Kidney (tissue), 22 donors: ENCODE measurements around the gene ACO1. TPM values are rescaled to one million over a fixed set of nuclear protein-coding genes. Genes with fewer than 3 reads are reported as not detected.

Experiments
- DNase-seq, 5 donors: peaks; one replicate each; pipeline ENCODE4 v3.0.0-alpha.2; 2013 to 2020
- FAIRE-seq: peaks from 2 replicates; lab custom pipeline; 2012; peaks lifted over from hg19 to GRCh38; lab: Jason Lieb, UNC
- H3K27ac ChIP-seq, 2 donors: one replicate each; pipeline ENCODE4 v1.7.0; 2013; ENCODE audit warnings: low read depth in 2 of 2, low read length in 2 of 2, inconsistent platforms in 1 of 2
- H3K27me3 ChIP-seq: one replicate; pipeline ENCODE4 v1.7.1; 2013; ENCODE audit warnings: low read length, inconsistent platforms; ENCODE audit not compliant: control insufficient read depth, insufficient read depth
- H3K36me3 ChIP-seq, 3 donors: one replicate each; pipeline versions ENCODE4 v1.7.0 to v1.7.1; 2013; ENCODE audit warnings: low read length in 3 of 3, control low read depth in 1 of 3, inconsistent platforms in 1 of 3; ENCODE audit not compliant: insufficient read depth in 3 of 3, control insufficient read depth in 2 of 3
- H3K4me1 ChIP-seq, 3 donors: one replicate each; pipeline versions ENCODE4 v1.7.0 to v1.7.1; 2013; ENCODE audit warnings: low read length in 3 of 3, inconsistent platforms in 1 of 3, low read depth in 1 of 3; ENCODE audit not compliant: control insufficient read depth in 2 of 3, insufficient read depth in 2 of 3
- H3K4me3 ChIP-seq, 3 donors: one replicate each; pipeline versions ENCODE4 v1.7.0 to v1.8.1; 2013; ENCODE audit warnings: low read length in 3 of 3, control low read depth in 1 of 3, inconsistent platforms in 1 of 3
- H3K9ac ChIP-seq, 3 donors: one replicate each; pipeline versions ENCODE4 v1.7.0 to v1.7.1; 2013; ENCODE audit warnings: low read length in 3 of 3, control low read depth in 1 of 3, inconsistent platforms in 1 of 3
- H3K9me3 ChIP-seq, 3 donors: one replicate each; pipeline versions ENCODE4 v1.7.0 to v1.7.1; 2013; ENCODE audit warnings: low read length in 3 of 3, control low read depth in 1 of 3, inconsistent platforms in 1 of 3; ENCODE audit not compliant: control insufficient read depth in 2 of 3, insufficient read depth in 1 of 3
- CTCF ChIP-seq: IDR thresholded peaks from 3 replicates; pipeline ENCODE4 v1.5.1; 2012; ENCODE audit warnings: mild to moderate bottlenecking, moderate library complexity, borderline replicate concordance; ENCODE audit not compliant: insufficient read depth; ENCODE audit errors: extremely low read depth
- intact Hi-C: fragments of 100-400 bp; cut with DNase I; formaldehyde crosslinking; loops from one replicate; pipeline ENCODE4 v1.11.1; 2022
- long read RNA-seq, 10 donors: library from polyadenylated mRNA in 1 of 10; unstranded in 1 of 10; transcript quantifications; one replicate each; pipeline ENCODE4 v2.0.0 and lab custom pipeline, GENCODE V29; 2021 to 2026
- polyA plus RNA-seq: library from polyadenylated mRNA; stranded (reverse); fragments of 350-450 nt; fragmentation: Illumina TruSeq; extraction: RNeasy Lipid Tissue Mini Kit (QIAGEN cat#74804); gene quantifications from one replicate; pipeline ENCODE4 v1.2.3, GENCODE V29; 2014; ENCODE audit warnings: low read depth, low replicate concordance; ENCODE audit not compliant: insufficient read depth
- total RNA-seq: library from RNA; stranded (reverse); fragmentation: NEBNext Ultra II Directional; extraction: Animal tissue kit (Norgen Biotek cat#: 25700); gene quantifications from one replicate; pipeline ENCODE4 v1.2.1, GENCODE V29; 2021
- donor health status: control.
- donor health status: control.
- donor health status: control.
- donor health status: control.
- donor health status: control.
- donor health status: DM: yes; HTN: yes; CAD: no.
- donor health status: Normal renal cell carcinoma (clear cell type).

ACO1 gene
- 36.8 TPM for total RNA-seq
- 70.5 TPM for polyA plus RNA-seq
- long read RNA-seq, donor 1, full-length matches to known transcripts: 6 of 6 reads
- long read RNA-seq, donor 1, partial matches to known transcripts: 0 of 6 reads
- long read RNA-seq, donor 1, other reads (novel, unspliced or antisense): 0 of 6 reads
- long read RNA-seq, donor 2, full-length matches to known transcripts: 10 of 10 reads
- long read RNA-seq, donor 2, partial matches to known transcripts: 0 of 10 reads
- long read RNA-seq, donor 2, other reads (novel, unspliced or antisense): 0 of 10 reads
- long read RNA-seq, donor 3, full-length matches to known transcripts: 10 of 10 reads
- long read RNA-seq, donor 3, partial matches to known transcripts: 0 of 10 reads
- long read RNA-seq, donor 3, other reads (novel, unspliced or antisense): 0 of 10 reads
- long read RNA-seq, donor 4, full-length matches to known transcripts: 9 of 14 reads
- long read RNA-seq, donor 4, partial matches to known transcripts: 5 of 14 reads
- long read RNA-seq, donor 4, other reads (novel, unspliced or antisense): 0 of 14 reads
- long read RNA-seq, donor 5: 0 reads
- long read RNA-seq, donor 6, full-length matches to known transcripts: 2 of 13 reads
- long read RNA-seq, donor 6, partial matches to known transcripts: 11 of 13 reads
- long read RNA-seq, donor 6, other reads (novel, unspliced or antisense): 0 of 13 reads
- long read RNA-seq, donor 7, full-length matches to known transcripts: 58 of 72 reads
- long read RNA-seq, donor 7, partial matches to known transcripts: 9 of 72 reads
- long read RNA-seq, donor 7, other reads (novel, unspliced or antisense): 5 of 72 reads
- long read RNA-seq, donor 8, partial matches to known transcripts: 10 of 17 reads
- long read RNA-seq, donor 8, other reads (novel, unspliced or antisense): 7 of 17 reads
- long read RNA-seq, donor 9, full-length matches to known transcripts: 1 of 1 reads
- long read RNA-seq, donor 9, partial matches to known transcripts: 0 of 1 reads
- long read RNA-seq, donor 9, other reads (novel, unspliced or antisense): 0 of 1 reads
- long read RNA-seq, donor 10, full-length matches to known transcripts: 8 of 19 reads
- long read RNA-seq, donor 10, partial matches to known transcripts: 11 of 19 reads
- long read RNA-seq, donor 10, other reads (novel, unspliced or antisense): 0 of 19 reads

GRCh38 chr9:32384364-32385151, at the start of gene ACO1:
TSS of gene ACO1 (plus strand) at chr9:32384643. CDS start at chr9:32405507, 20,864 bp downstream.
- no peak for TF ChIP-seq CTCF
- Histone ChIP-seq H3K27me3 (peaks cover 9% of the 10 kb centered on the region), H3K4me3 (peak within 1 kb of the TSS; percentile 91 to 97 (median 94)), H3K4me1 (peaks cover 0 to 14% (median 6%) of the 10 kb centered on the region in 3 donors), H3K36me3 (no peaks in the 10 kb centered on the region), H3K9me3 (no peaks in the 10 kb centered on the region), H3K9ac (peak within 1 kb of the TSS; percentile 35 to 93 (median 80)), H3K27ac (peak within 1 kb of the TSS; percentile 90 to 94)
- FAIRE-seq (no peak), DNase-seq (peak; percentile 86 to 96 (median 93))
- intact Hi-C loops: loop anchor here (10.0 kb wide), 1 partner anchor 50 kb away; no protein-coding TSS in a partner anchor

GRCh38 chr9:32334916-32335895, 49.2 kb upstream of the ACO1 start:
- Histone ChIP-seq H3K27ac (no peak overlapping the region), H3K4me3 (no peak overlapping the region), H3K9ac (no peak overlapping the region), H3K4me1 (no peaks in the 10 kb centered on the region), H3K36me3 (no peaks in the 10 kb centered on the region), H3K27me3 (no peaks in the 10 kb centered on the region), H3K9me3 (no peaks in the 10 kb centered on the region)
- intact Hi-C loops: no loop called here
- FAIRE-seq (no peak), DNase-seq (no peak)
- TF ChIP-seq CTCF: no peak
